Tibial nerve (tissue), 4 donors: ENCODE results near the gene CGREF1. TPM values are rescaled to one million over a fixed set of nuclear protein-coding genes. Genes with fewer than 3 reads are reported as not detected.

ENCODE experiments used
- DNase-seq, 2 donors: peaks; one replicate each; pipeline ENCODE4 v3.0.0-alpha.2; 2019; ENCODE audit warnings: low spot score in 2 of 2
- H3K27ac ChIP-seq, 4 donors: fragments of 200-600 bp; sonication (generic) in 3 of 4; one replicate each; pipeline ENCODE4 v1.5.1; 2017 to 2019; ENCODE audit warnings: mild to moderate bottlenecking in 1 of 4
- H3K27me3 ChIP-seq, 2 donors: fragments of 200-600 bp; sonication (generic) in 1 of 2; one replicate each; pipeline versions ENCODE4 v1.5.1 to v1.6.0; 2017 to 2019
- H3K36me3 ChIP-seq, 3 donors: fragments of 200-600 bp; sonication (generic); one replicate each; pipeline ENCODE4 v1.5.1; 2018 to 2019
- H3K4me1 ChIP-seq, 4 donors: fragments of 200-600 bp; sonication (generic) in 3 of 4; one replicate each; pipeline ENCODE4 v1.5.1; 2017 to 2019
- H3K4me3 ChIP-seq, 4 donors: fragments of 200-600 bp; sonication (generic) in 3 of 4; one replicate each; pipeline ENCODE4 v1.5.1; 2017 to 2019; ENCODE audit warnings: mild to moderate bottlenecking in 1 of 4, moderate library complexity in 1 of 4
- H3K9me3 ChIP-seq, 4 donors: fragments of 200-600 bp; sonication (generic) in 3 of 4; one replicate each; pipeline ENCODE4 v1.5.1; 2017 to 2019
- EP300 ChIP-seq, 2 donors: sonication (generic); formaldehyde crosslinking; IDR thresholded peaks; one replicate each; pipeline ENCODE4 v1.6.1; 2017; ENCODE audit warnings: antibody characterized with exemption in 2 of 2, mild to moderate bottlenecking in 1 of 2
- POLR2A ChIP-seq, 2 donors: fragments of 450-650 bp; IDR thresholded peaks; one replicate each; pipeline ENCODE4 v1.6.1; 2017; ENCODE audit warnings: antibody characterized with exemption in 2 of 2, mild to moderate bottlenecking in 2 of 2, moderate library complexity in 2 of 2
- WGBS, 2 donors: methylation state at CpG; one replicate each; pipeline ENCODE4 v1.1.5; 2018; 5-methylcytosine and 5-hydroxymethylcytosine counted together
- total RNA-seq, 4 donors: library from RNA; depleted of rRNA; stranded (reverse); fragments of >200 nt; gene quantifications; one replicate each; pipeline ENCODE4 v1.1.0, GENCODE V29; 2016
- TF ChIP-seq, protein P1 (sequence below), 5 experiments: fragments of 200-600 bp in 3 of 5; fragments of 450-650 bp in 2 of 5; sonication (generic) in 3 of 5; IDR thresholded peaks; one replicate each; pipeline ENCODE4 v1.5.1; 2016 to 2019; ENCODE audit warnings: antibody characterized with exemption in 5 of 5, mild to moderate bottlenecking in 3 of 5, moderate library complexity in 2 of 5

CGREF1 gene
- total RNA-seq, 4 donors from 2014 or later = 2.8 to 15.9 (median 8.4) TPM

- WGBS, 2 donors = 89% methylated on average over 14 to 18 of the region's 21 CpGs
- peaks cover 0 to 4% (median 0%) of the 10 kb centered on the region in 3 donors for H3K36me3 ChIP-seq
- H3K4me3 ChIP-seq = no peak overlapping the region
Observed at GRCh38 chr2:27137322-27137935, 18.5 kb upstream of the CGREF1 start.

GRCh38 chr2:27136751-27137150, 17.8 kb upstream of the CGREF1 start:
- Histone ChIP-seq H3K36me3 (peaks cover 0 to 10% (median 0%) of the 10 kb centered on the region in 3 donors), H3K27ac (no peak overlapping the region), H3K4me1 (peaks cover 0 to 20% (median 12%) of the 10 kb centered on the region in 4 donors), H3K27me3 (no peaks in the 10 kb centered on the region), H3K4me3 (no peak overlapping the region), H3K9me3 (no peaks in the 10 kb centered on the region)
- no peak for DNase-seq
- TF ChIP-seq EP300 (IDR thresholded peaks at IDR 0.05) = no peak
- TF ChIP-seq POLR2A (IDR thresholded peaks at IDR 0.05) = no peak
- TF ChIP-seq, protein P1, sequence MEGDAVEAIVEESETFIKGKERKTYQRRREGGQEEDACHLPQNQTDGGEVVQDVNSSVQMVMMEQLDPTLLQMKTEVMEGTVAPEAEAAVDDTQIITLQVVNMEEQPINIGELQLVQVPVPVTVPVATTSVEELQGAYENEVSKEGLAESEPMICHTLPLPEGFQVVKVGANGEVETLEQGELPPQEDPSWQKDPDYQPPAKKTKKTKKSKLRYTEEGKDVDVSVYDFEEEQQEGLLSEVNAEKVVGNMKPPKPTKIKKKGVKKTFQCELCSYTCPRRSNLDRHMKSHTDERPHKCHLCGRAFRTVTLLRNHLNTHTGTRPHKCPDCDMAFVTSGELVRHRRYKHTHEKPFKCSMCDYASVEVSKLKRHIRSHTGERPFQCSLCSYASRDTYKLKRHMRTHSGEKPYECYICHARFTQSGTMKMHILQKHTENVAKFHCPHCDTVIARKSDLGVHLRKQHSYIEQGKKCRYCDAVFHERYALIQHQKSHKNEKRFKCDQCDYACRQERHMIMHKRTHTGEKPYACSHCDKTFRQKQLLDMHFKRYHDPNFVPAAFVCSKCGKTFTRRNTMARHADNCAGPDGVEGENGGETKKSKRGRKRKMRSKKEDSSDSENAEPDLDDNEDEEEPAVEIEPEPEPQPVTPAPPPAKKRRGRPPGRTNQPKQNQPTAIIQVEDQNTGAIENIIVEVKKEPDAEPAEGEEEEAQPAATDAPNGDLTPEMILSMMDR (IDR thresholded peaks at IDR 0.05) = no peak
- 85 to 87% methylated on average over 7 of the region's 7 CpGs for WGBS, 2 donors

More at GRCh38 chr2:27137322-27137935, 18.5 kb upstream of the CGREF1 start:
- no peak for TF ChIP-seq POLR2A (IDR thresholded peaks at IDR 0.05)
- no peak for TF ChIP-seq EP300 (IDR thresholded peaks at IDR 0.05)
- TF ChIP-seq, protein P1 (IDR thresholded peaks at IDR 0.05) = no peak
- DNase-seq = no peak
- Histone ChIP-seq H3K9me3 (no peaks in the 10 kb centered on the region), H3K4me1 (peaks cover 0 to 15% (median 11%) of the 10 kb centered on the region in 4 donors), H3K27ac (no peak overlapping the region), H3K27me3 (no peaks in the 10 kb centered on the region)

GRCh38 chr2:27135478-27135955, 16.6 kb upstream of the CGREF1 start:
- TF ChIP-seq, protein P1 (IDR thresholded peaks at IDR 0.05) = no peak
- TF ChIP-seq POLR2A (IDR thresholded peaks at IDR 0.05) (no peak), EP300 (IDR thresholded peaks at IDR 0.05) (no peak)
- no peaks in the 10 kb centered on the region for H3K9me3 ChIP-seq
- H3K36me3 ChIP-seq = peaks cover 0 to 23% (median 9%) of the 10 kb centered on the region in 3 donors
- no peak overlapping the region for H3K27ac ChIP-seq
- WGBS, 2 donors = 87 to 90% methylated on average over 12 of the region's 12 CpGs
- no peak for DNase-seq
- no peak overlapping the region for H3K4me3 ChIP-seq
- H3K27me3 ChIP-seq = no peaks in the 10 kb centered on the region
- H3K4me1 ChIP-seq = peaks cover 0 to 20% (median 12%) of the 10 kb centered on the region in 4 donors

DNA sequence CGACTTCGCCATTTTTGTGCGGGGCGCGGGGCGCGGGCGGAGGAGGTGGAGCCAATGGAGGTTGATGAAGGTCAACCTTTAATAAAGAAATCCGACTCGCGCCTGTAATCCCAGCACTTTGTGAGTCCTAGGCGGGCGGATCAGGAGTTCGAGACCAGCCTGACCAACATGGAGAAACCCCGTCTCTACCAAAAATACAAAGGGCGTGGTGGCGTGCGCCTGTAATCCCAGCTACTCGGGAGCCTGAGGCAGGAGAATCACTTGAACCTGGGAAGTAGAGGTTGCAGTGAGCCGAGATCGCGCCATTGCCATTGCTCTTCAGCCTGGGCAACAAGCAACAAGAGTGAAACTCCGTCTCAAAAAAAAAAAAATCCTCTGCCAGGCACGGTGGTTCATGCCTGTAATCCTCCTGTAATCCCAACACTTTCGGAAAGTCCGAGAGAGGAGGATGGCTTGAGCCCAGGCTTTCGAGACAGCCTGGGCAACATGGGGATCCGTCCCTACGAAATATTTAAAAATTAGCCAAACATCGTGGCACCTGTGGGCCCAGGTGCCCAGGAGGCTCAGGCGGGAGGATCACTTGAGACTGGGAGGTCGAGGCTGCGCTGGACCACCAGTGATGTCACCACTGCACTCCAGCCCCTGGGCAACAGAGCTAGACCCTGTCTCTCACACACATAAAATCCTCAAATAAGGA, 16.0 kb upstream of the CGREF1 start:
- Histone ChIP-seq H3K9me3 (no peaks in the 10 kb centered on the region), H3K27me3 (no peaks in the 10 kb centered on the region), H3K36me3 (peaks cover 0 to 29% (median 9%) of the 10 kb centered on the region in 3 donors), H3K27ac (peak overlapping the region in 3 of 4 donors; percentile 7 to 96 (median 86)), H3K4me1 (peaks cover 0 to 20% (median 12%) of the 10 kb centered on the region in 4 donors), H3K4me3 (peak overlapping the region in 3 of 4 donors; percentile 70 to 100 (median 90))
- TF ChIP-seq POLR2A (IDR thresholded peaks at IDR 0.05) (peak in 1 of 2 donors; percentile 3), EP300 (IDR thresholded peaks at IDR 0.05) (no peak)
- TF ChIP-seq, protein P1 (IDR thresholded peaks at IDR 0.05) = no peak
- no peak for DNase-seq
- WGBS, 2 donors = 56 to 60% methylated on average over 30 to 33 of the region's 33 CpGs
